OCI-LY7 (cell line): ENCODE data around the gene SLC14A1. TPM values are rescaled to one million over a fixed set of nuclear protein-coding genes. Genes with fewer than 3 reads are reported as not detected.

Experiments
- BruUV-seq: library from RNA; stranded (reverse); fragments of 400-500 nt; replicated peaks from 2 replicates; lab custom pipeline; 2021; lab: Mats Ljungman, UMichigan
- CTCF ChIA-PET: fragments of 300-600 bp; sonication (Branson Sonifier 250); formaldehyde crosslinking; loops from one replicate; lab custom pipeline; 2022; ENCODE audit warnings: antibody characterized with exemption; ENCODE audit not compliant: unreplicated experiment; lab: Charles Lee
- POLR2A ChIA-PET: fragments of 300-600 bp; sonication (Branson Sonifier 250); formaldehyde crosslinking; loops from one replicate; lab custom pipeline; 2022; ENCODE audit warnings: antibody characterized with exemption; lab: Charles Lee
- DNase-seq: peaks from one replicate; pipeline ENCODE4 v3.0.0-alpha.2; 2015; ENCODE audit warnings: low spot score
- H2AFZ ChIP-seq: fragments of 200-600 bp; sonication (generic), shearing (Covaris generic); 2 replicates; pipeline ENCODE4 v1.6.1; 2014; ENCODE audit warnings: mild to moderate bottlenecking, antibody characterized with exemption, low read length, moderate library complexity
- H3K27ac ChIP-seq: fragments of 200-600 bp; sonication (generic); 2 replicates; pipeline ENCODE4 v1.5.1; 2014; ENCODE audit warnings: mixed run types, low read depth, mild to moderate bottlenecking, moderate library complexity, low read length, inconsistent platforms; ENCODE audit not compliant: poor library complexity, severe bottlenecking
- H3K36me3 ChIP-seq: fragments of 200-600 bp; sonication (generic); 2 replicates; pipeline ENCODE4 v1.6.1; 2014; ENCODE audit warnings: mild to moderate bottlenecking, antibody characterized with exemption, low read length, moderate library complexity, mixed read lengths; ENCODE audit not compliant: insufficient read depth
- H3K4me1 ChIP-seq: fragments of 200-600 bp; sonication (generic); 2 replicates; pipeline ENCODE4 v1.5.1; 2014; ENCODE audit warnings: mild to moderate bottlenecking, low read length; ENCODE audit not compliant: insufficient read depth, poor library complexity, severe bottlenecking
- H3K4me2 ChIP-seq: fragments of 200-600 bp; sonication (generic); 2 replicates; pipeline ENCODE4 v1.6.1; 2014; ENCODE audit warnings: mild to moderate bottlenecking, low read length
- H3K4me3 ChIP-seq: fragments of 200-600 bp; sonication (generic); 2 replicates; pipeline ENCODE4 v1.5.1; 2014; ENCODE audit warnings: mild to moderate bottlenecking, low read depth, low read length; ENCODE audit not compliant: poor library complexity, severe bottlenecking
- H3K79me2 ChIP-seq: fragments of 200-600 bp; sonication (generic); 2 replicates; pipeline ENCODE4 v1.6.1; 2016; ENCODE audit warnings: low read depth, mild to moderate bottlenecking, low read length, moderate library complexity, mixed read lengths; ENCODE audit not compliant: insufficient read depth
- H3K9me2 ChIP-seq: fragments of 200-600 bp; sonication (generic); 2 replicates; pipeline ENCODE4 v1.6.1; 2016; ENCODE audit warnings: mild to moderate bottlenecking, low read length, mixed read lengths; ENCODE audit not compliant: insufficient read depth
- H3K9me3 ChIP-seq: fragments of 200-600 bp; sonication (generic); 2 replicates; pipeline ENCODE4 v1.6.1; 2014; ENCODE audit warnings: mild to moderate bottlenecking, mixed run types, low read length, mixed read lengths
- H4K20me1 ChIP-seq: fragments of 200-600 bp; sonication (generic); 2 replicates; pipeline ENCODE4 v1.6.1; 2014; ENCODE audit warnings: mild to moderate bottlenecking, antibody characterized with exemption, low read length, moderate library complexity, mixed read lengths; ENCODE audit not compliant: insufficient read depth
- CTCF ChIP-seq: fragments of 200-600 bp; sonication (generic); conservative IDR thresholded peaks from 2 replicates; pipeline ENCODE4 v1.5.1; 2014; ENCODE audit warnings: mild to moderate bottlenecking, antibody characterized with exemption, low read length, moderate library complexity, mixed read lengths
- EZH2phosphoT487 ChIP-seq: fragments of 200-600 bp; sonication (generic); IDR thresholded peaks from 2 replicates; pipeline ENCODE4 v1.6.1; 2018; ENCODE audit warnings: low read depth, borderline replicate concordance, mild to moderate bottlenecking, mixed run types, antibody characterized with exemption, low read length, moderate library complexity, mixed read lengths
- intact Hi-C: fragments of 100-400 bp; cut with micrococcal nuclease; formaldehyde crosslinking; loops from one replicate; pipeline ENCODE4 v1.10.0; 2022; ENCODE audit not compliant: unreplicated experiment
- total RNA-seq, 2 experiments: library from RNA; depleted of rRNA in 1 of 2; stranded (reverse); fragments of >200 nt in 1 of 2; shearing (Covaris generic) in 1 of 2; gene quantifications; 2 replicates each; pipeline ENCODE4 v1.2.3, GENCODE V29; 2014 to 2022

SLC14A1 gene
- total RNA-seq, 2 experiments from 2014 or later: 0.06 TPM; not detected in 1

GRCh38 chr18:45786941-45787340, 63.0 kb downstream of the SLC14A1 start:
- POLR2A ChIA-PET: no interaction called here
- no peak for TF ChIP-seq EZH2phosphoT487
- no peak for TF ChIP-seq CTCF

GRCh38 chr18:45787346-45787745, 63.4 kb downstream of the SLC14A1 start:
- Histone ChIP-seq H3K79me2 (no peaks in the 10 kb centered on the region), H3K9me3 (no peaks in the 10 kb centered on the region), H3K4me2 (no peak overlapping the region), H3K4me1 (no peaks in the 10 kb centered on the region), H3K4me3 (no peak overlapping the region), H3K36me3 (no peaks in the 10 kb centered on the region), H3K9me2 (no peaks in the 10 kb centered on the region), H2AFZ (no peak overlapping the region), H3K27ac (no peak overlapping the region), H4K20me1 (no peaks in the 10 kb centered on the region)
- no peak for TF ChIP-seq EZH2phosphoT487
- no peak for TF ChIP-seq CTCF
- ChIA-PET POLR2A (no interaction called here), CTCF (no interaction called here)
- intact Hi-C loops: no loop called here
- DNase-seq: no peak
- no TSS peak for BruUV-seq

More at GRCh38 chr18:45786941-45787340, 63.0 kb downstream of the SLC14A1 start:
- Histone ChIP-seq H3K4me1 (no peaks in the 10 kb centered on the region), H3K4me3 (no peak overlapping the region), H3K79me2 (no peaks in the 10 kb centered on the region), H3K9me2 (no peaks in the 10 kb centered on the region), H4K20me1 (no peaks in the 10 kb centered on the region), H3K4me2 (no peak overlapping the region), H3K36me3 (no peaks in the 10 kb centered on the region), H3K27ac (no peak overlapping the region), H3K9me3 (no peaks in the 10 kb centered on the region), H2AFZ (no peak overlapping the region)
- intact Hi-C loops: no loop called here
- DNase-seq: no peak
- CTCF ChIA-PET: no interaction called here
- no TSS peak for BruUV-seq

GRCh38 chr18:45788861-45789260, 64.9 kb downstream of the SLC14A1 start:
- Histone ChIP-seq H3K9me2 (no peaks in the 10 kb centered on the region), H3K4me3 (no peak overlapping the region), H4K20me1 (no peaks in the 10 kb centered on the region), H2AFZ (no peak overlapping the region), H3K9me3 (no peaks in the 10 kb centered on the region), H3K79me2 (no peaks in the 10 kb centered on the region), H3K4me2 (no peak overlapping the region), H3K36me3 (no peaks in the 10 kb centered on the region), H3K27ac (no peak overlapping the region), H3K4me1 (no peaks in the 10 kb centered on the region)
- no TSS peak for BruUV-seq
- POLR2A ChIA-PET: interaction anchor here (0.6 kb wide), 1 partner anchor 30 kb away, joined by 3 read pairs; no protein-coding TSS in a partner anchor
- intact Hi-C loops: no loop called here
- TF ChIP-seq CTCF (no peak), EZH2phosphoT487 (no peak)
- CTCF ChIA-PET: no interaction called here
- DNase-seq: no peak
